GM10847 (cell line): ENCODE data around the gene WBP1L.

Experiments used
- POLR2A ChIP-seq: IDR thresholded peaks from 2 replicates; pipeline ENCODE4 v1.6.1; 2011; ENCODE audit not compliant: insufficient read length; ENCODE audit errors: extremely low read depth

The WBP1L gene

GRCh38 chr10:102743588-102744373 lies at the start of gene WBP1L:
TSS of gene WBP1L (plus strand) at chr10:102743948. CDS start at chr10:102744054, 106 bp downstream.
- peak; percentile 54 for TF ChIP-seq POLR2A

GRCh38 chr10:102696736-102697135 lies 47.0 kb upstream of the WBP1L start:
- no peak for TF ChIP-seq POLR2A

GRCh38 chr10:102698894-102699293 lies 44.9 kb upstream of the WBP1L start:
- no peak for TF ChIP-seq POLR2A

- TF ChIP-seq POLR2A, result no peak
Observed at GRCh38 chr10:102701272-102701671, 42.5 kb upstream of the WBP1L start.

GRCh38 chr10:102701796-102702195 lies 42.0 kb upstream of the WBP1L start:
- TF ChIP-seq POLR2A, result no peak

- TF ChIP-seq POLR2A, result no peak
Observed at GRCh38 chr10:102702742-102703141, 41.0 kb upstream of the WBP1L start.

GRCh38 chr10:102704915-102705314 lies 38.8 kb upstream of the WBP1L start:
- no peak for TF ChIP-seq POLR2A

- no peak for TF ChIP-seq POLR2A
Observed at GRCh38 chr10:102705531-102705930, 38.2 kb upstream of the WBP1L start.

- TF ChIP-seq POLR2A, result no peak
Observed at GRCh38 chr10:102710609-102711008, 33.1 kb upstream of the WBP1L start.

- TF ChIP-seq POLR2A, result no peak
Observed at GRCh38 chr10:102712089-102712488, 31.7 kb upstream of the WBP1L start.

- no peak for TF ChIP-seq POLR2A
Observed at GRCh38 chr10:102712843-102713538, 30.8 kb upstream of the WBP1L start.

GRCh38 chr10:102713539-102713813 lies 30.3 kb upstream of the WBP1L start:
- no peak for TF ChIP-seq POLR2A

GRCh38 chr10:102713814-102714620 lies 29.7 kb upstream of the WBP1L start, which contains the start of gene ARL3:
TSS of gene ARL3 (minus strand) at chr10:102714397. CDS start at chr10:102714275, 122 bp downstream.
- peak; percentile 24 for TF ChIP-seq POLR2A

- TF ChIP-seq POLR2A, result peak; percentile 52
Observed at GRCh38 chr10:102714621-102715455, 28.9 kb upstream of the WBP1L start, which contains the start of gene SFXN2. TSS of gene SFXN2 (plus strand) at chr10:102714636. CDS start at chr10:102726637, 12,001 bp downstream.

- no peak for TF ChIP-seq POLR2A
Observed at GRCh38 chr10:102715880-102716279, 27.9 kb upstream of the WBP1L start.
